GM21423 (cell line): ENCODE results near the gene MYOZ2.
"Not testable (repeated sequence)": the region's sequence is repeated elsewhere in the genome, so short reads cannot be mapped to it uniquely, and the experiment has no call there.

Experiments used
- ATAC-seq: cut with Tn5 transposase; IDR thresholded peaks from one replicate; pipeline ENCODE4 v1.9.1; 2021; ENCODE audit warnings: mild to moderate bottlenecking, moderate library complexity; ENCODE audit not compliant: unreplicated experiment

The MYOZ2 gene

GRCh38 chr4:119125931-119126330, 9.7 kb upstream of the MYOZ2 start:
- no peak for ATAC-seq

GRCh38 chr4:119128148-119128547, 7.5 kb upstream of the MYOZ2 start:
- ATAC-seq, result no peak

- no peak for ATAC-seq
These were observed 5.1 kb upstream of the MYOZ2 start for GRCh38 chr4:119130365-119131065.

- no peak for ATAC-seq
These were observed 4.5 kb upstream of the MYOZ2 start for GRCh38 chr4:119131164-119131563.

GRCh38 chr4:119132306-119132705, 3.3 kb upstream of the MYOZ2 start:
- ATAC-seq, result no peak

- ATAC-seq, result no peak
These were observed 914 bp downstream of the MYOZ2 start for GRCh38 chr4:119136546-119136945.

GRCh38 chr4:119138046-119138445, 2.4 kb downstream of the MYOZ2 start:
- ATAC-seq, result no peak

- no peak for ATAC-seq
These were observed 3.7 kb downstream of the MYOZ2 start for GRCh38 chr4:119139311-119139710.

- ATAC-seq, result no peak
These were observed 4.2 kb downstream of the MYOZ2 start for GRCh38 chr4:119139822-119140252.

- ATAC-seq, result not testable (repeated sequence)
These were observed 5.7 kb downstream of the MYOZ2 start for GRCh38 chr4:119141283-119141682.

- ATAC-seq, result no peak
These were observed 7.2 kb downstream of the MYOZ2 start for GRCh38 chr4:119142833-119143232.

- ATAC-seq, result not testable (repeated sequence)
These were observed 7.7 kb downstream of the MYOZ2 start for GRCh38 chr4:119143341-119143740.

- no peak for ATAC-seq
These were observed 13.5 kb downstream of the MYOZ2 start for GRCh38 chr4:119149110-119149509.

- no peak for ATAC-seq
These were observed 15.5 kb downstream of the MYOZ2 start for GRCh38 chr4:119151161-119151560.

GRCh38 chr4:119152741-119153140, 17.1 kb downstream of the MYOZ2 start:
- ATAC-seq, result no peak

- ATAC-seq, result no peak
These were observed 26.5 kb downstream of the MYOZ2 start for GRCh38 chr4:119162174-119162573.

- no peak for ATAC-seq
These were observed 30.1 kb downstream of the MYOZ2 start for GRCh38 chr4:119165767-119166166.

- ATAC-seq, result no peak
These were observed 34.6 kb downstream of the MYOZ2 start for GRCh38 chr4:119170195-119170594.

- ATAC-seq, result no peak
These were observed 36.6 kb downstream of the MYOZ2 start for GRCh38 chr4:119172223-119172622.

GRCh38 chr4:119173729-119174361, 38.2 kb downstream of the MYOZ2 start:
- not testable (repeated sequence) for ATAC-seq

- no peak for ATAC-seq
These were observed 43.4 kb downstream of the MYOZ2 start for GRCh38 chr4:119179011-119179410.

- no peak for ATAC-seq
These were observed 48.5 kb downstream of the MYOZ2 start for GRCh38 chr4:119184128-119184527.

- ATAC-seq, result no peak
These were observed 54.0 kb downstream of the MYOZ2 start for GRCh38 chr4:119189638-119190037.
